Peyer's patch (tissue), 4 donors: ENCODE results near the gene ITGAL. TPM values are rescaled to one million over a fixed set of nuclear protein-coding genes. Genes with fewer than 3 reads are reported as not detected.

Source experiments
- DNase-seq, 3 donors: peaks; one replicate each; pipeline ENCODE4 v3.0.0-alpha.2; 2017 to 2019
- H3K27ac ChIP-seq, 4 donors: fragments of 200-600 bp; sonication (generic); one replicate each; pipeline ENCODE4 v1.5.1; 2016 to 2019
- H3K27me3 ChIP-seq, 2 donors: fragments of 200-600 bp; sonication (generic); one replicate each; pipeline ENCODE4 v1.5.1; 2019
- H3K36me3 ChIP-seq, 3 donors: fragments of 200-600 bp; sonication (generic); one replicate each; pipeline ENCODE4 v1.5.1; 2016 to 2019
- H3K4me1 ChIP-seq, 4 donors: fragments of 200-600 bp; sonication (generic); one replicate each; pipeline ENCODE4 v1.5.1; 2016 to 2019
- H3K4me3 ChIP-seq, 4 donors: fragments of 200-600 bp; sonication (generic); 1 replicate in 3 of 4; 2 replicates in 1 of 4; pipeline ENCODE4 v1.5.1; 2016 to 2019; ENCODE audit warnings: mild to moderate bottlenecking in 1 of 4
- H3K9me3 ChIP-seq, 4 donors: fragments of 200-600 bp; sonication (generic); one replicate each; pipeline ENCODE4 v1.5.1; 2016 to 2019; ENCODE audit warnings: mild to moderate bottlenecking in 1 of 4
- POLR2A ChIP-seq, 2 donors: fragments of 450-650 bp; IDR thresholded peaks; one replicate each; pipeline ENCODE4 v1.5.1; 2017; ENCODE audit warnings: antibody characterized with exemption in 2 of 2, mild to moderate bottlenecking in 2 of 2, moderate library complexity in 2 of 2
- total RNA-seq, 4 donors: library from RNA; depleted of rRNA; stranded (reverse); fragments of >200 nt; gene quantifications; one replicate each; pipeline ENCODE4 v1.1.0, GENCODE V29; 2016
- TF ChIP-seq, protein P1 (sequence below), 6 experiments: fragments of 450-650 bp in 4 of 6; fragments of 200-600 bp in 2 of 6; sonication (generic) in 1 of 6; IDR thresholded peaks; one replicate each; pipeline ENCODE4 v1.5.1; 2017 to 2019; ENCODE audit warnings: antibody characterized with exemption in 6 of 6, mild to moderate bottlenecking in 3 of 6, moderate library complexity in 1 of 6

Gene ITGAL
- total RNA-seq, 4 donors from 2014 or later, result 4.3 to 52.0 (median 13.0) TPM

DNA sequence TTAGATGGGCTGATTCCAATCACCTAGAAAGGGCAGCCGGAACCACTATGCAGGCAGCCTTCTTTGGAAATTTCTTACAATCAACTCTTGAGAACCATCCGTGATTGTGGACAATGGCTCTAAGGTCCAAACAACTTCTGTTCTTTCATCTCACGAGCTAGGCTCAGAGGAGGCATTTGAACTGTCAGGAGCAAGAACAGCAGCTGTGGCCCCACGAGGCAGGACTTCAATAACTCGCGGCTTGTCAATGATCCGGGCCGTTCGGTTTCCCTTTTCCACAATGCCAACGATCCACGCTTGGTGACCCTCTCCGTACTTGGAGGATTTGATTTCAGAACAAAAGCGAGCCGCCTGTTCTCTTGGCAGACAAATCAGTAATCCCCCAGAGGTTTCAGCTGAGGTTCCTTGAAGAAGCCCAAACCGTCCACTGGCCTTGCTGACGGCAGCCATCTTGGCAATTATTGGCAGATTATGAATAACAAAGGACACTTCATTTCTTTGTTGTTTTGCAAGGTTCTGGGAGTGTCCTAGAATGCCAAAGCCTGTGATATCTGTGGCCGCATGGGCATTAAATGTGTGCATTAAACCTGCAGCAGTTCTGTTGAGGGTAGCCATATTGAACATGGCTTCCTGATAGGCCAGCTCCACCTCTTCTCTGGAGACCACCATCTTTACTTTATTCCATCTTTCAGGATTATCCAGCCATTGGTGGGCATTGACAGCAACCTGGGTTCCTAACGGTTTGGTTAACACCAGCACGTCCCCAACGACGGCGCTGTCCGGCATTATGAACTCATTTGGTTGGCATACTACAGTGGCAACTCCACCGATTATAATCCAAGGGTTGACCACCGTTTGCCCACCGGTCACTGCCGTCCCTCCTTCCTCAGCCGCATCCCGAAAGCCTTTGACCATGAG lies 28.1 kb upstream of the ITGAL start:
- Histone ChIP-seq H3K9me3 (no peaks in the 10 kb centered on the region), H3K4me1 (peaks cover 0 to 24% (median 12%) of the 10 kb centered on the region in 4 donors), H3K4me3 (peak overlapping the region; percentile 71 to 94 (median 86)), H3K36me3 (peaks cover 0 to 14% (median 0%) of the 10 kb centered on the region in 3 donors), H3K27ac (peak overlapping the region; percentile 92 to 96 (median 94)), H3K27me3 (no peaks in the 10 kb centered on the region)
- TF ChIP-seq POLR2A (IDR thresholded peaks at IDR 0.05), result no peak
- TF ChIP-seq, protein P1, sequence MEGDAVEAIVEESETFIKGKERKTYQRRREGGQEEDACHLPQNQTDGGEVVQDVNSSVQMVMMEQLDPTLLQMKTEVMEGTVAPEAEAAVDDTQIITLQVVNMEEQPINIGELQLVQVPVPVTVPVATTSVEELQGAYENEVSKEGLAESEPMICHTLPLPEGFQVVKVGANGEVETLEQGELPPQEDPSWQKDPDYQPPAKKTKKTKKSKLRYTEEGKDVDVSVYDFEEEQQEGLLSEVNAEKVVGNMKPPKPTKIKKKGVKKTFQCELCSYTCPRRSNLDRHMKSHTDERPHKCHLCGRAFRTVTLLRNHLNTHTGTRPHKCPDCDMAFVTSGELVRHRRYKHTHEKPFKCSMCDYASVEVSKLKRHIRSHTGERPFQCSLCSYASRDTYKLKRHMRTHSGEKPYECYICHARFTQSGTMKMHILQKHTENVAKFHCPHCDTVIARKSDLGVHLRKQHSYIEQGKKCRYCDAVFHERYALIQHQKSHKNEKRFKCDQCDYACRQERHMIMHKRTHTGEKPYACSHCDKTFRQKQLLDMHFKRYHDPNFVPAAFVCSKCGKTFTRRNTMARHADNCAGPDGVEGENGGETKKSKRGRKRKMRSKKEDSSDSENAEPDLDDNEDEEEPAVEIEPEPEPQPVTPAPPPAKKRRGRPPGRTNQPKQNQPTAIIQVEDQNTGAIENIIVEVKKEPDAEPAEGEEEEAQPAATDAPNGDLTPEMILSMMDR (IDR thresholded peaks at IDR 0.05), result no peak
- DNase-seq, result no peak

GRCh38 chr16:30445149-30445407 lies 27.5 kb upstream of the ITGAL start:
- peaks cover 0 to 14% (median 0%) of the 10 kb centered on the region in 3 donors for H3K36me3 ChIP-seq
- peaks cover 0 to 24% (median 12%) of the 10 kb centered on the region in 4 donors for H3K4me1 ChIP-seq
- no peak for TF ChIP-seq POLR2A (IDR thresholded peaks at IDR 0.05)
- TF ChIP-seq, protein P1 (IDR thresholded peaks at IDR 0.05), result no peak
- DNase-seq, result no peak
- no peaks in the 10 kb centered on the region for H3K27me3 ChIP-seq
- peak overlapping the region; percentile 92 to 96 (median 94) for H3K27ac ChIP-seq
- peak overlapping the region; percentile 71 to 94 (median 86) for H3K4me3 ChIP-seq
- H3K9me3 ChIP-seq, result no peaks in the 10 kb centered on the region

- Histone ChIP-seq H3K36me3 (peaks cover 0 to 14% (median 0%) of the 10 kb centered on the region in 3 donors), H3K27ac (peak within 1 kb of the TSS; percentile 92 to 96 (median 94)), H3K4me3 (peak within 1 kb of the TSS; percentile 71 to 94 (median 86)), H3K27me3 (no peaks in the 10 kb centered on the region), H3K4me1 (peaks cover 0 to 24% (median 12%) of the 10 kb centered on the region in 4 donors), H3K9me3 (no peaks in the 10 kb centered on the region)
- peak; percentile 97 to 100 (median 99) for DNase-seq
- TF ChIP-seq POLR2A (IDR thresholded peaks at IDR 0.05), result peak; percentile 94 to 98
- TF ChIP-seq, protein P1 (IDR thresholded peaks at IDR 0.05), result peak in 5 of 6 experiments; percentile 1 to 46 (median 38)
Measured at GRCh38 chr16:30445408-30446202, 26.9 kb upstream of the ITGAL start, which contains the start of gene SEPHS2. Gene SEPHS2, minus strand, starts transcription at chr16:30445874. Its CDS starts 147 bp downstream, at chr16:30445727.

DNA sequence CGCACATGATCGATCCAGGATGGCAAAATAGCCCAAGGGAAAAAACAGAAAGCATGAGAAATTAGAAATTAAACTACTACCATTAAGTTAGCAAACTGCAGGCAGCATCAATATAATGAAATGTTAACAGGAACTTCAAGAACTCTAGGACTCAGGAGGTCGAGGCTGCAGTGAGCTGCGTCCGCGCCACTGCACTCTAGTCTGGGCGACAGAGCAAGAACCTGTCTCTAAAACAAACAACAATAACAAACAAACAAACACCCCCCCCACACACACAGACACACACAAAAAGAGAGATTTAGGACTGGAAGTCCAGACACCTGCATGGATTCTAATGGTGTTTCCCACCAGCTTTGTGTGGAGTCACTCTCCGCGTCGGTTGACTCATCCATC lies 26.3 kb upstream of the ITGAL start:
- no peaks in the 10 kb centered on the region for H3K9me3 ChIP-seq
- H3K27me3 ChIP-seq, result no peaks in the 10 kb centered on the region
- no peak for TF ChIP-seq POLR2A (IDR thresholded peaks at IDR 0.05)
- TF ChIP-seq, protein P1 (IDR thresholded peaks at IDR 0.05), result no peak
- DNase-seq, result no peak
- peak overlapping the region; percentile 71 to 94 (median 86) for H3K4me3 ChIP-seq
- peaks cover 0 to 14% (median 0%) of the 10 kb centered on the region in 3 donors for H3K36me3 ChIP-seq
- peak overlapping the region; percentile 92 to 96 (median 94) for H3K27ac ChIP-seq
- H3K4me1 ChIP-seq, result peaks cover 0 to 24% (median 12%) of the 10 kb centered on the region in 4 donors

- peak overlapping the region in 3 of 4 donors; percentile 92 to 96 (median 94) for H3K27ac ChIP-seq
- peaks cover 6 to 24% (median 12%) of the 10 kb centered on the region in 4 donors for H3K4me1 ChIP-seq
- H3K4me3 ChIP-seq, result no peak overlapping the region
- no peak for DNase-seq
- peaks cover 0 to 14% (median 0%) of the 10 kb centered on the region in 3 donors for H3K36me3 ChIP-seq
- H3K9me3 ChIP-seq, result no peaks in the 10 kb centered on the region
- TF ChIP-seq, protein P1 (IDR thresholded peaks at IDR 0.05), result no peak
- TF ChIP-seq POLR2A (IDR thresholded peaks at IDR 0.05), result peak in 1 of 2 donors; percentile 22
- H3K27me3 ChIP-seq, result no peaks in the 10 kb centered on the region
Measured at GRCh38 chr16:30447512-30448226, 24.9 kb upstream of the ITGAL start.
